H9 (cell line): ENCODE results near the gene LLGL2. TPM values are rescaled to one million over a fixed set of nuclear protein-coding genes. Genes with fewer than 3 reads are reported as not detected.

Experiments used
- DNase-seq: peaks from one replicate; pipeline ENCODE4 v3.0.0-alpha.2; 2017
- H2AFZ ChIP-seq: one replicate; pipeline ENCODE4 v1.6.1; 2013; ENCODE audit warnings: mild to moderate bottlenecking, low read length, control low read depth, moderate library complexity
- H2AK5ac ChIP-seq: 2 replicates; pipeline ENCODE4 v1.6.1; 2013; ENCODE audit warnings: low read length, control low read depth, mixed read lengths; ENCODE audit not compliant: insufficient read length
- H2BK120ac ChIP-seq: one replicate; pipeline ENCODE4 v1.6.1; 2013; ENCODE audit warnings: low read depth, mild to moderate bottlenecking, low read length, control low read depth, inconsistent platforms; ENCODE audit not compliant: poor library complexity, severe bottlenecking
- H2BK12ac ChIP-seq: 2 replicates; pipeline ENCODE4 v1.6.1; 2013; ENCODE audit warnings: low read length, control low read depth, mixed read lengths, low read depth; ENCODE audit not compliant: insufficient read length
- H2BK15ac ChIP-seq: 2 replicates; pipeline ENCODE4 v1.6.1; 2013; ENCODE audit warnings: low read depth, low read length, control low read depth
- H2BK20ac ChIP-seq: one replicate; pipeline ENCODE4 v1.6.1; 2013; ENCODE audit warnings: low read depth, mild to moderate bottlenecking, low read length, control low read depth, inconsistent platforms; ENCODE audit not compliant: poor library complexity, severe bottlenecking
- H2BK5ac ChIP-seq: 2 replicates; pipeline ENCODE4 v1.6.1; 2013; ENCODE audit warnings: low read length, control low read depth, mixed read lengths; ENCODE audit not compliant: insufficient read length
- H3K14ac ChIP-seq: 2 replicates; pipeline ENCODE4 v1.6.1; 2013; ENCODE audit warnings: low read length, control low read depth; ENCODE audit not compliant: insufficient read depth
- H3K18ac ChIP-seq: 2 replicates; pipeline ENCODE4 v1.6.1; 2013; ENCODE audit warnings: low read depth, mild to moderate bottlenecking, mixed read lengths, low read length, control low read depth; ENCODE audit not compliant: insufficient read length
- H3K23ac ChIP-seq: 2 replicates; pipeline ENCODE4 v1.6.1; 2013; ENCODE audit warnings: low read length, control low read depth, mixed read lengths, low read depth; ENCODE audit not compliant: insufficient read length
- H3K23me2 ChIP-seq: 2 replicates; pipeline ENCODE4 v1.6.1; 2013; ENCODE audit warnings: low read depth, mild to moderate bottlenecking, mixed read lengths, low read length, control low read depth; ENCODE audit not compliant: insufficient read length, poor library complexity, severe bottlenecking
- H3K27ac ChIP-seq: 2 replicates; pipeline ENCODE4 v1.5.1; 2013; ENCODE audit warnings: low read length, control low read depth, mixed read lengths, low read depth; ENCODE audit not compliant: insufficient read length
- H3K27me3 ChIP-seq: 2 replicates; pipeline ENCODE4 v1.6.1; 2013; ENCODE audit warnings: low read length, control low read depth, inconsistent platforms; ENCODE audit not compliant: insufficient read depth
- H3K4ac ChIP-seq: 2 replicates; pipeline ENCODE4 v1.6.1; 2013; ENCODE audit warnings: low read depth, mild to moderate bottlenecking, control low read depth, inconsistent platforms, low read length, moderate library complexity
- H3K4me1 ChIP-seq: 2 replicates; pipeline ENCODE4 v1.6.1; 2013; ENCODE audit warnings: low read length, control low read depth, inconsistent platforms; ENCODE audit not compliant: insufficient read depth
- H3K4me2 ChIP-seq: 2 replicates; pipeline ENCODE4 v1.6.1; 2013; ENCODE audit warnings: low read length, control low read depth, mixed read lengths; ENCODE audit not compliant: insufficient read length, insufficient read depth
- H3K56ac ChIP-seq: 2 replicates; pipeline ENCODE4 v1.6.1; 2013; ENCODE audit warnings: low read depth, mild to moderate bottlenecking, mixed read lengths, low read length, control low read depth; ENCODE audit not compliant: insufficient read length
- H3K79me1 ChIP-seq: 2 replicates; pipeline ENCODE4 v1.6.1; 2013; ENCODE audit warnings: low read depth, mild to moderate bottlenecking, moderate library complexity, low read length, control low read depth, inconsistent platforms; ENCODE audit not compliant: insufficient read depth, poor library complexity, severe bottlenecking
- H3K79me2 ChIP-seq: 2 replicates; pipeline ENCODE4 v1.6.1; 2013; ENCODE audit warnings: low read length, control low read depth, inconsistent platforms; ENCODE audit not compliant: insufficient read depth
- H3K9ac ChIP-seq: 2 replicates; pipeline ENCODE4 v1.6.1; 2013; ENCODE audit warnings: low read length, control low read depth, mixed read lengths; ENCODE audit not compliant: insufficient read length; ENCODE audit errors: extremely low read depth
- H3K9me3 ChIP-seq: one replicate; pipeline ENCODE4 v1.6.1; 2013; ENCODE audit warnings: low read depth, low read length, inconsistent platforms; ENCODE audit not compliant: control insufficient read depth
- H3T11ph ChIP-seq: one replicate; pipeline ENCODE4 v1.6.1; 2013; ENCODE audit warnings: mild to moderate bottlenecking, low read length, control low read depth, inconsistent platforms
- H4K20me1 ChIP-seq: one replicate; pipeline ENCODE4 v1.6.1; 2013; ENCODE audit not compliant: control insufficient read depth, insufficient read length, insufficient read depth
- H4K5ac ChIP-seq: 2 replicates; pipeline ENCODE4 v1.6.1; 2013; ENCODE audit warnings: low read depth, mild to moderate bottlenecking, mixed read lengths, low read length, control low read depth; ENCODE audit not compliant: insufficient read length
- H4K8ac ChIP-seq: replicated peaks from 2 replicates; pipeline ENCODE4 v1.6.1; 2013; ENCODE audit warnings: low read length, control low read depth, mixed read lengths, low read depth; ENCODE audit not compliant: insufficient read length
- H4K91ac ChIP-seq: 2 replicates; pipeline ENCODE4 v1.6.1; 2013; ENCODE audit warnings: low read depth, mild to moderate bottlenecking, moderate library complexity, mixed read lengths, low read length, control low read depth; ENCODE audit not compliant: insufficient read length
- H3K27ac Mint-ChIP-seq, 3 experiments: 2 replicates in 2 of 3; 3 replicates in 1 of 3; pipeline ENCODE4 v1.8.0; 2020 to 2021; ENCODE audit warnings: mixed read lengths in 3 of 3, mild to moderate bottlenecking in 1 of 3, moderate library complexity in 1 of 3
- H3K27me3 Mint-ChIP-seq: 2 replicates; pipeline ENCODE4 v1.8.0; 2021; ENCODE audit warnings: low read depth, mild to moderate bottlenecking, moderate library complexity, mixed read lengths
- H3K36me3 Mint-ChIP-seq, 3 experiments: 2 replicates in 2 of 3; 3 replicates in 1 of 3; pipeline ENCODE4 v1.8.0; 2020 to 2021; ENCODE audit warnings: low read depth in 3 of 3, mixed read lengths in 3 of 3; ENCODE audit not compliant: insufficient read depth in 1 of 3
- H3K4me1 Mint-ChIP-seq, 2 experiments: 2 replicates each; pipeline ENCODE4 v1.8.0; 2020; ENCODE audit warnings: mixed read lengths in 2 of 2
- H3K4me3 Mint-ChIP-seq, 2 experiments: 2 replicates in 1 of 2; 3 replicates in 1 of 2; pipeline ENCODE4 v1.8.0; 2020 to 2021; ENCODE audit warnings: mild to moderate bottlenecking in 2 of 2, mixed read lengths in 2 of 2, moderate library complexity in 1 of 2
- H3K9me3 Mint-ChIP-seq, 2 experiments: 2 replicates in 1 of 2; 3 replicates in 1 of 2; pipeline ENCODE4 v1.8.0; 2020; ENCODE audit warnings: mild to moderate bottlenecking in 2 of 2, mixed read lengths in 2 of 2, moderate library complexity in 1 of 2
- CTCF ChIP-seq: fragments of 200-600 bp; sonication (generic); conservative IDR thresholded peaks from 3 replicates; pipeline ENCODE4 v1.8.0; 2021; ENCODE audit warnings: antibody characterized with exemption, mild to moderate bottlenecking
- WGBS: extraction: QIAGEN DNeasy Blood & Tissue Kit; methylation state at CpG from one replicate; pipeline ENCODE4 v1.1.7; 2013; ENCODE audit warnings: missing lambda C conversion rate, low lambda C conversion rate, mixed read lengths; ENCODE audit not compliant: insufficient read length; ENCODE audit errors: extremely low coverage; 5-methylcytosine and 5-hydroxymethylcytosine counted together
- total RNA-seq: library from RNA; stranded (reverse); gene quantifications from 2 replicates; pipeline ENCODE4 v1.2.1, GENCODE V29; 2021

The LLGL2 gene
- total RNA-seq, 1 experiment from 2014 or later: 90.4 TPM

- TF ChIP-seq CTCF: no peak
- H4K8ac ChIP-seq: no peak overlapping the region
- H3K79me2 ChIP-seq: no peaks in the 10 kb centered on the region
- no peak overlapping the region for H2AFZ ChIP-seq
- no peaks in the 10 kb centered on the region for H4K20me1 ChIP-seq
- Mint-ChIP-seq H3K9me3 (peaks cover 5 to 7% of the 10 kb centered on the region in 2 experiments; a peak in 4 of 5 replicates), H3K4me1 (peaks cover 4 to 5% of the 10 kb centered on the region in 2 experiments; a peak in 3 of 4 replicates), H3K4me3 (peak overlapping the region; percentile 57; a peak in 3 of 5 replicates), H3K27ac (no peak overlapping the region), H3K27me3 (peaks cover 4% of the 10 kb centered on the region), H3K36me3 (peaks cover 0 to 3% (median 1%) of the 10 kb centered on the region in 3 experiments; a peak in 4 of 7 replicates)
- H3K18ac ChIP-seq: peak overlapping the region; percentile 46
- H3K27ac ChIP-seq: no peak overlapping the region
- H3T11ph ChIP-seq: no peak overlapping the region
- H4K5ac ChIP-seq: no peak overlapping the region
- no CpG with 5 or more reads among the region's 49 CpGs for WGBS
- H2BK120ac ChIP-seq: no peak overlapping the region
- H3K23me2 ChIP-seq: peaks cover 13% of the 10 kb centered on the region
- no peaks in the 10 kb centered on the region for H3K9me3 ChIP-seq
- no peak overlapping the region for H2BK5ac ChIP-seq
- H3K9ac ChIP-seq: no peak overlapping the region
- 0 out of 2 replicates have a peak, but pooled peaks cover 3% of the 10 kb centered on the region for H3K4me1 ChIP-seq
- peak overlapping the region; percentile 43 for H3K4me2 ChIP-seq
- H2BK12ac ChIP-seq: no peak overlapping the region
- H4K91ac ChIP-seq: no peak overlapping the region
- no peak overlapping the region for H2BK15ac ChIP-seq
- no peak for DNase-seq
- H3K4ac ChIP-seq: no peak overlapping the region
- H3K27me3 ChIP-seq: no peaks in the 10 kb centered on the region
- H3K14ac ChIP-seq: peak overlapping the region; percentile 62; the same call in 1 of the 2 replicates
- H3K56ac ChIP-seq: no peak overlapping the region
- H3K79me1 ChIP-seq: no peaks in the 10 kb centered on the region
- H3K23ac ChIP-seq: no peak overlapping the region
- no peak overlapping the region for H2BK20ac ChIP-seq
- H2AK5ac ChIP-seq: no peak overlapping the region
These were observed 63.1 kb downstream of the LLGL2 start for GRCh38 chr17:75588596-75589011.
